Liver (tissue), 9 donors: ENCODE data around the gene RAB5B. TPM values are rescaled to one million over a fixed set of nuclear protein-coding genes. Genes with fewer than 3 reads are reported as not detected.
A peak's percentile ranks its signal among the peaks of the same experiment; 100 is the strongest.

Experiments
- DNase-seq: peaks from one replicate; pipeline ENCODE4 v3.0.0-alpha.2; 2017; ENCODE audit warnings: low spot score
- H3K27ac ChIP-seq, 2 donors: one replicate each; pipeline ENCODE4 v1.7.0; 2013; ENCODE audit warnings: inconsistent platforms in 2 of 2, low read length in 2 of 2, control low read depth in 1 of 2, low read depth in 1 of 2, mild to moderate bottlenecking in 1 of 2
- H3K27me3 ChIP-seq, 4 donors: one replicate each; pipeline versions ENCODE4 v1.6.1 to v1.7.0; 2013; ENCODE audit warnings: low read length in 3 of 4, inconsistent platforms in 1 of 4, mild to moderate bottlenecking in 1 of 4, moderate library complexity in 1 of 4; ENCODE audit not compliant: control insufficient read depth in 4 of 4, insufficient read depth in 4 of 4
- H3K36me3 ChIP-seq, 4 donors: one replicate each; pipeline versions ENCODE4 v1.6.1 to v1.7.0; 2013; ENCODE audit warnings: low read length in 3 of 4, mild to moderate bottlenecking in 3 of 4, low read depth in 1 of 4, moderate library complexity in 1 of 4; ENCODE audit not compliant: control insufficient read depth in 4 of 4, insufficient read depth in 3 of 4
- H3K4me1 ChIP-seq, 4 donors: one replicate each; pipeline versions ENCODE4 v1.6.1 to v1.7.0; 2013; ENCODE audit warnings: low read length in 3 of 4, mild to moderate bottlenecking in 3 of 4, moderate library complexity in 1 of 4; ENCODE audit not compliant: control insufficient read depth in 4 of 4, insufficient read depth in 4 of 4
- H3K4me3 ChIP-seq, 3 donors: one replicate each; pipeline versions ENCODE4 v1.6.1 to v1.7.0; 2013; ENCODE audit warnings: low read length in 3 of 3, control low read depth in 1 of 3, low read depth in 1 of 3, mild to moderate bottlenecking in 1 of 3
- H3K9ac ChIP-seq, 2 donors: one replicate each; pipeline ENCODE4 v1.7.0; 2013; ENCODE audit warnings: low read length in 2 of 2, mild to moderate bottlenecking in 2 of 2, moderate library complexity in 2 of 2, control low read depth in 1 of 2, low read depth in 1 of 2
- H3K9me3 ChIP-seq, 4 donors: one replicate each; pipeline versions ENCODE4 v1.6.1 to v1.7.0; 2013; ENCODE audit warnings: low read length in 3 of 4; ENCODE audit not compliant: control insufficient read depth in 4 of 4
- ATF3 ChIP-seq: IDR thresholded peaks from 2 replicates; pipeline ENCODE4 v1.6.1; 2016; ENCODE audit warnings: antibody characterized with exemption
- CTCF ChIP-seq: fragments of 150-350 bp; IDR thresholded peaks from 2 replicates; pipeline ENCODE4 v1.5.1; 2017; ENCODE audit warnings: improper control_type of control experiment, low read depth, low read length; ENCODE audit not compliant: missing input control
- EGR1 ChIP-seq, 2 donors: IDR thresholded peaks; 2 replicates each; pipeline ENCODE4 v1.6.1; 2016 to 2018; ENCODE audit warnings: antibody characterized with exemption in 2 of 2, low read depth in 2 of 2
- FOXA1 ChIP-seq: IDR thresholded peaks from 2 replicates; pipeline ENCODE4 v1.6.1; 2016; ENCODE audit warnings: antibody characterized with exemption
- FOXA2 ChIP-seq: IDR thresholded peaks from 2 replicates; pipeline ENCODE4 v1.6.1; 2016; ENCODE audit warnings: antibody characterized with exemption
- GABPA ChIP-seq, 2 donors: IDR thresholded peaks in 1 of 2; conservative IDR thresholded peaks in 1 of 2; 2 replicates each; pipeline ENCODE4 v1.6.1; 2016; ENCODE audit warnings: antibody characterized with exemption in 2 of 2, mild to moderate bottlenecking in 1 of 2, moderate library complexity in 1 of 2
- HNF4A ChIP-seq, 2 donors: conservative IDR thresholded peaks; 2 replicates each; pipeline ENCODE4 v1.6.1; 2016; ENCODE audit warnings: antibody characterized with exemption in 2 of 2, mild to moderate bottlenecking in 2 of 2
- HNF4G ChIP-seq: IDR thresholded peaks from 2 replicates; pipeline ENCODE4 v1.6.1; 2016; ENCODE audit warnings: antibody characterized with exemption
- JUND ChIP-seq, 2 donors: IDR thresholded peaks; 2 replicates each; pipeline ENCODE4 v1.6.1; 2016; ENCODE audit warnings: antibody characterized with exemption in 2 of 2
- MAX ChIP-seq: IDR thresholded peaks from 2 replicates; pipeline ENCODE4 v1.6.1; 2016; ENCODE audit warnings: antibody characterized with exemption
- NR2F2 ChIP-seq: IDR thresholded peaks from 2 replicates; pipeline ENCODE4 v1.6.1; 2016; ENCODE audit warnings: antibody characterized with exemption
- RAD21 ChIP-seq, 2 donors: IDR thresholded peaks; 2 replicates each; pipeline ENCODE4 v1.6.1; 2016; ENCODE audit warnings: antibody characterized with exemption in 2 of 2, mild to moderate bottlenecking in 2 of 2
- REST ChIP-seq: IDR thresholded peaks from 2 replicates; pipeline ENCODE4 v1.6.1; 2016; ENCODE audit warnings: antibody characterized with exemption, mild to moderate bottlenecking
- RXRA ChIP-seq, 2 donors: IDR thresholded peaks; 2 replicates each; pipeline ENCODE4 v1.6.1; 2017 to 2018; ENCODE audit warnings: antibody characterized with exemption in 2 of 2, mild to moderate bottlenecking in 1 of 2
- SP1 ChIP-seq: IDR thresholded peaks from 2 replicates; pipeline ENCODE4 v1.6.1; 2018; ENCODE audit warnings: antibody characterized with exemption, mild to moderate bottlenecking
- TAF1 ChIP-seq: conservative IDR thresholded peaks from 2 replicates; pipeline ENCODE4 v1.6.1; 2016; ENCODE audit warnings: antibody characterized with exemption, mild to moderate bottlenecking
- YY1 ChIP-seq: IDR thresholded peaks from 2 replicates; pipeline ENCODE4 v1.6.1; 2016; ENCODE audit warnings: antibody characterized with exemption, mild to moderate bottlenecking
- ZBTB33 ChIP-seq: IDR thresholded peaks from 2 replicates; pipeline ENCODE4 v1.6.1; 2016; ENCODE audit warnings: antibody characterized with exemption
- WGBS: extraction: QIAGEN DNeasy Blood & Tissue Kit; methylation state at CpG from one replicate; pipeline ENCODE4 v1.1.7; 2013; 5-methylcytosine and 5-hydroxymethylcytosine counted together
- polyA plus RNA-seq, 2 donors: library from polyadenylated mRNA; stranded (reverse) in 1 of 2; unstranded in 1 of 2; fragments of 200-250 nt in 1 of 2; fragments of >200 nt in 1 of 2; fragmentation: Nextera tagmentation in 1 of 2; extraction: Ambion mirVana in 1 of 2; gene quantifications; one replicate each; pipeline versions ENCODE4 v1.2.1 to v1.2.3, GENCODE V29; 2013 to 2015
- total RNA-seq, 2 donors: library from RNA; depleted of rRNA; stranded (reverse); fragments of >200 nt; gene quantifications; one replicate each; pipeline ENCODE4 v1.2.3, GENCODE V29; 2014
- donor health status: healthy.
- donor health status: healthy.
- donor health status: healthy.
- donor health status: healthy.
- donor health status: healthy.

RAB5B gene
- total and polyA plus RNA-seq, 4 donors, result 20.7 to 44.0 (median 38.4) TPM

GRCh38 chr12:55927588-55928502 is 46.0 kb upstream of the RAB5B start, which contains the start of gene PYM1:
Gene PYM1, minus strand, starts transcription at chr12:55927894. Its CDS starts 133 bp downstream, at chr12:55927761.
- Histone ChIP-seq H3K9me3 (no peaks in the 10 kb centered on the region), H3K27ac (peak within 1 kb of the TSS; percentile 92 to 96), H3K36me3 (peaks cover 0 to 1% (median 0%) of the 10 kb centered on the region in 4 donors), H3K9ac (peak within 1 kb of the TSS; percentile 83 to 97), H3K4me3 (peak within 1 kb of the TSS; percentile 84 to 98 (median 95)), H3K4me1 (peaks cover 7 to 32% (median 26%) of the 10 kb centered on the region in 4 donors), H3K27me3 (no peaks in the 10 kb centered on the region)
- 9% methylated on average over 49 of the region's 49 CpGs for WGBS
- peak; percentile 84 for DNase-seq
- no peak for TF ChIP-seq MAX
- peak; percentile 44 for TF ChIP-seq TAF1
- no peak for TF ChIP-seq ATF3
- TF ChIP-seq ZBTB33, result no peak
- peak; percentile 84 for TF ChIP-seq NR2F2
- no peak for TF ChIP-seq EGR1 (IDR thresholded peaks at IDR 0.05; ENCODE audit: low read depth in 2 of 2)
- TF ChIP-seq RXRA (IDR thresholded peaks at IDR 0.05), result peak; percentile 36 to 67
- peak; percentile 51 for TF ChIP-seq REST
- TF ChIP-seq HNF4A (conservative IDR thresholded peaks at IDR 0.05), result peak; percentile 48 to 51
- TF ChIP-seq SP1, result peak; percentile 64
- TF ChIP-seq RAD21 (IDR thresholded peaks at IDR 0.05), result no peak
- TF ChIP-seq HNF4G, result no peak
- TF ChIP-seq FOXA2, result no peak
- TF ChIP-seq YY1, result peak; percentile 38
- TF ChIP-seq GABPA (IDR thresholded peaks at IDR 0.05 in 1 of 2, conservative IDR thresholded peaks at IDR 0.05 in 1 of 2), result peak in 1 of 2 donors; percentile 37
- TF ChIP-seq CTCF, result no peak
- TF ChIP-seq FOXA1, result peak; percentile 30
- no peak for TF ChIP-seq JUND (IDR thresholded peaks at IDR 0.05)
